ENCODE results near the gene ERH. TPM values are rescaled to one million over a fixed set of nuclear protein-coding genes. Genes with fewer than 3 reads are reported as not detected.
"Not testable (repeated sequence)": the region's sequence is repeated elsewhere in the genome, so short reads cannot be mapped to it uniquely, and the experiment has no call there.

Gene ERH
- total RNA-seq, 1 experiment from 2014 or later = 195 TPM

- Histone ChIP-seq H3K4me1 (no peaks in the 10 kb centered on the region), H3K4me3 (no peak overlapping the region), H3K9me3 (replicated peaks) (no peaks in the 10 kb centered on the region), H3K27ac (no peak overlapping the region), H3K27me3 (no peaks in the 10 kb centered on the region), H3K36me3 (peaks cover 14% of the 10 kb centered on the region)
- no peak for DNase-seq
Observed at GRCh38 chr14:69408331-69408960, 10.3 kb upstream of the ERH start.

GRCh38 chr14:69405762-69406161, 7.7 kb upstream of the ERH start:
- H3K27ac ChIP-seq = no peak overlapping the region
- no peak for DNase-seq
- H3K36me3 ChIP-seq = peaks cover 20% of the 10 kb centered on the region
- no peak overlapping the region for H3K4me3 ChIP-seq
- no peaks in the 10 kb centered on the region for H3K27me3 ChIP-seq
- H3K4me1 ChIP-seq = peaks cover 6% of the 10 kb centered on the region; the same call in 1 of the 2 replicates
- H3K9me3 ChIP-seq (replicated peaks) = no peaks in the 10 kb centered on the region

GRCh38 chr14:69404883-69405282, 6.8 kb upstream of the ERH start:
- Histone ChIP-seq H3K4me1 (peaks cover 9% of the 10 kb centered on the region; the same call in 1 of the 2 replicates), H3K9me3 (replicated peaks) (no peaks in the 10 kb centered on the region), H3K27ac (no peak overlapping the region), H3K36me3 (peaks cover 20% of the 10 kb centered on the region), H3K4me3 (no peak overlapping the region), H3K27me3 (no peaks in the 10 kb centered on the region)
- no peak for DNase-seq

GRCh38 chr14:69404478-69404877, 6.4 kb upstream of the ERH start:
- Histone ChIP-seq H3K4me3 (no peak overlapping the region), H3K27me3 (no peaks in the 10 kb centered on the region), H3K27ac (no peak overlapping the region), H3K4me1 (peaks cover 9% of the 10 kb centered on the region), H3K9me3 (replicated peaks) (no peaks in the 10 kb centered on the region), H3K36me3 (peaks cover 20% of the 10 kb centered on the region)
- no peak for DNase-seq

GRCh38 chr14:69401841-69402240, 3.7 kb upstream of the ERH start:
- Histone ChIP-seq H3K27ac (no peak overlapping the region), H3K27me3 (no peaks in the 10 kb centered on the region), H3K36me3 (peaks cover 25% of the 10 kb centered on the region), H3K4me1 (peaks cover 9% of the 10 kb centered on the region), H3K9me3 (replicated peaks) (no peaks in the 10 kb centered on the region), H3K4me3 (no peak overlapping the region)
- no peak for DNase-seq

GRCh38 chr14:69400154-69400553, 2.1 kb upstream of the ERH start:
- H3K9me3 ChIP-seq (replicated peaks) = no peaks in the 10 kb centered on the region
- H3K27me3 ChIP-seq = no peaks in the 10 kb centered on the region
- no peak overlapping the region for H3K27ac ChIP-seq
- no peak for DNase-seq
- peaks cover 36% of the 10 kb centered on the region for H3K36me3 ChIP-seq
- H3K4me1 ChIP-seq = peaks cover 13% of the 10 kb centered on the region
- peak overlapping the region; percentile 98 for H3K4me3 ChIP-seq

- no peaks in the 10 kb centered on the region for H3K9me3 ChIP-seq (replicated peaks)
- H3K27ac ChIP-seq = no peak overlapping the region
- H3K4me1 ChIP-seq = peaks cover 13% of the 10 kb centered on the region
- DNase-seq = no peak
- peak overlapping the region; percentile 98 for H3K4me3 ChIP-seq
- peaks cover 38% of the 10 kb centered on the region for H3K36me3 ChIP-seq
- no peaks in the 10 kb centered on the region for H3K27me3 ChIP-seq
Observed at GRCh38 chr14:69399750-69400149, 1.7 kb upstream of the ERH start.

- peak overlapping the region; percentile 97 for H3K27ac ChIP-seq
- DNase-seq = no peak
- no peaks in the 10 kb centered on the region for H3K27me3 ChIP-seq
- H3K36me3 ChIP-seq = peaks cover 40% of the 10 kb centered on the region
- peaks cover 13% of the 10 kb centered on the region for H3K4me1 ChIP-seq
- H3K4me3 ChIP-seq = peak overlapping the region; percentile 98
- no peaks in the 10 kb centered on the region for H3K9me3 ChIP-seq (replicated peaks)
Observed at GRCh38 chr14:69398818-69399210, 715 bp upstream of the ERH start.

- peaks cover 59% of the 10 kb centered on the region for H3K36me3 ChIP-seq
- H3K9me3 ChIP-seq (replicated peaks) = no peaks in the 10 kb centered on the region
- H3K27ac ChIP-seq = no peak overlapping the region
- H3K4me3 ChIP-seq = no peak overlapping the region
- DNase-seq = no peak
- H3K4me1 ChIP-seq = peaks cover 7% of the 10 kb centered on the region
- no peaks in the 10 kb centered on the region for H3K27me3 ChIP-seq
Observed at GRCh38 chr14:69395929-69396328, 2.2 kb downstream of the ERH start.

GRCh38 chr14:69392481-69392880, 5.6 kb downstream of the ERH start:
- no peaks in the 10 kb centered on the region for H3K27me3 ChIP-seq
- peaks cover 4% of the 10 kb centered on the region for H3K4me1 ChIP-seq
- H3K4me3 ChIP-seq = no peak overlapping the region
- peaks cover 82% of the 10 kb centered on the region for H3K36me3 ChIP-seq
- H3K9me3 ChIP-seq (replicated peaks) = no peaks in the 10 kb centered on the region
- H3K27ac ChIP-seq = no peak overlapping the region
- DNase-seq = no peak

GRCh38 chr14:69391400-69391799, 6.7 kb downstream of the ERH start:
- not testable (repeated sequence) for H3K9me3 ChIP-seq (replicated peaks); H3K4me3 ChIP-seq; DNase-seq; H3K4me1 ChIP-seq; H3K27ac ChIP-seq; H3K27me3 ChIP-seq
- peaks cover 84% of the 10 kb centered on the region for H3K36me3 ChIP-seq

GRCh38 chr14:69387311-69387710, 10.8 kb downstream of the ERH start:
- Histone ChIP-seq H3K9me3 (replicated peaks) (no peaks in the 10 kb centered on the region), H3K27ac (no peak overlapping the region), H3K4me3 (no peak overlapping the region), H3K4me1 (no peaks in the 10 kb centered on the region; the same call in 1 of the 2 replicates), H3K27me3 (no peaks in the 10 kb centered on the region), H3K36me3 (peaks cover 83% of the 10 kb centered on the region)
- no peak for DNase-seq

GRCh38 chr14:69378274-69378673, 19.8 kb downstream of the ERH start:
- H3K27me3 ChIP-seq = no peaks in the 10 kb centered on the region
- DNase-seq = no peak
- H3K27ac ChIP-seq = no peak overlapping the region
- H3K4me1 ChIP-seq = no peaks in the 10 kb centered on the region; the same call in 1 of the 2 replicates
- H3K4me3 ChIP-seq = no peak overlapping the region
- H3K9me3 ChIP-seq (replicated peaks) = 0 out of 2 replicates have a peak, but pooled peaks cover 3% of the 10 kb centered on the region
- peaks cover 78% of the 10 kb centered on the region for H3K36me3 ChIP-seq

GRCh38 chr14:69376439-69376838, 21.7 kb downstream of the ERH start:
- DNase-seq = no peak
- Histone ChIP-seq H3K4me1 (no peaks in the 10 kb centered on the region), H3K27me3 (no peaks in the 10 kb centered on the region), H3K36me3 (peaks cover 61% of the 10 kb centered on the region), H3K4me3 (no peak overlapping the region), H3K27ac (no peak overlapping the region), H3K9me3 (replicated peaks) (0 out of 2 replicates have a peak, but pooled peaks cover 3% of the 10 kb centered on the region)

GRCh38 chr14:69375722-69376121, 22.4 kb downstream of the ERH start:
- Histone ChIP-seq H3K27ac (no peak overlapping the region), H3K4me1 (no peaks in the 10 kb centered on the region), H3K4me3 (no peak overlapping the region), H3K27me3 (no peaks in the 10 kb centered on the region), H3K9me3 (replicated peaks) (0 out of 2 replicates have a peak, but pooled peaks cover 3% of the 10 kb centered on the region), H3K36me3 (peaks cover 53% of the 10 kb centered on the region)
- DNase-seq = no peak

- Histone ChIP-seq H3K36me3 (peaks cover 49% of the 10 kb centered on the region), H3K4me1 (no peaks in the 10 kb centered on the region), H3K9me3 (replicated peaks) (0 out of 2 replicates have a peak, but pooled peaks cover 3% of the 10 kb centered on the region), H3K4me3 (no peak overlapping the region), H3K27ac (no peak overlapping the region), H3K27me3 (no peaks in the 10 kb centered on the region)
- DNase-seq = no peak
Observed at GRCh38 chr14:69375182-69375581, 22.9 kb downstream of the ERH start.
